ELF-1 (cell line): ENCODE data around the gene AP3D1.
"Not testable (repeated sequence)": the region's sequence is repeated elsewhere in the genome, so short reads cannot be mapped to it uniquely, and the experiment has no call there.

Experiments used
- DNase-seq: peaks from one replicate; pipeline ENCODE4 v3.0.0-alpha.2; 2016; ENCODE audit warnings: low read depth, low spot score

The AP3D1 gene

GRCh38 chr19:2128252-2128651 is 23.1 kb downstream of the AP3D1 start:
- DNase-seq = not testable (repeated sequence)

- DNase-seq = no peak
These were observed 23.6 kb downstream of the AP3D1 start for GRCh38 chr19:2127758-2128157.

- DNase-seq = no peak
These were observed 24.4 kb downstream of the AP3D1 start for GRCh38 chr19:2126879-2127518.

GRCh38 chr19:2123682-2124387 is 27.5 kb downstream of the AP3D1 start:
- DNase-seq = peak; percentile 60

GRCh38 chr19:2122982-2123381 is 28.4 kb downstream of the AP3D1 start:
- DNase-seq = no peak

GRCh38 chr19:2122251-2122650 is 29.1 kb downstream of the AP3D1 start:
- no peak for DNase-seq

- DNase-seq = no peak
These were observed 29.8 kb downstream of the AP3D1 start for GRCh38 chr19:2121416-2122051.

GRCh38 chr19:2120821-2121220 is 30.5 kb downstream of the AP3D1 start:
- no peak for DNase-seq

GRCh38 chr19:2119921-2120785 is 31.2 kb downstream of the AP3D1 start:
- DNase-seq = no peak

- DNase-seq = no peak
These were observed 32.9 kb downstream of the AP3D1 start for GRCh38 chr19:2118438-2118837.

- no peak for DNase-seq
These were observed 34.0 kb downstream of the AP3D1 start for GRCh38 chr19:2117215-2117960.

- DNase-seq = no peak
These were observed 34.9 kb downstream of the AP3D1 start for GRCh38 chr19:2116507-2116906.

- DNase-seq = no peak
These were observed 35.4 kb downstream of the AP3D1 start for GRCh38 chr19:2115911-2116426.

- no peak for DNase-seq
These were observed 36.0 kb downstream of the AP3D1 start for GRCh38 chr19:2115324-2115723.

- DNase-seq = no peak
These were observed 36.5 kb downstream of the AP3D1 start for GRCh38 chr19:2114821-2115220.

GRCh38 chr19:2114218-2114617 is 37.1 kb downstream of the AP3D1 start:
- DNase-seq = no peak

- DNase-seq = no peak
These were observed 37.7 kb downstream of the AP3D1 start for GRCh38 chr19:2113439-2114211.

GRCh38 chr19:2112516-2113320 is 38.6 kb downstream of the AP3D1 start:
- no peak for DNase-seq

- DNase-seq = no peak
These were observed 39.5 kb downstream of the AP3D1 start for GRCh38 chr19:2111886-2112285.
